ENCODE measurements around the gene PRKCB. TPM values are rescaled to one million over a fixed set of nuclear protein-coding genes. Genes with fewer than 3 reads are reported as not detected.

The PRKCB gene
- total and polyA plus RNA-seq, 8 donors: 13.5 to 74.3 (median 57.0) TPM

- no peak for DNase-seq
- TF ChIP-seq CTCF (IDR thresholded peaks at IDR 0.05): no peak
- no peak for ATAC-seq
- Histone ChIP-seq H3K9me3 (no peaks in the 10 kb centered on the region), H3K4me1 (peaks cover 0 to 31% of the 10 kb centered on the region in 2 donors), H3K27ac (peak overlapping the region in 1 of 2 donors; percentile 90), H3K4me3 (peak overlapping the region; percentile 28 to 69), H3K36me3 (no peaks in the 10 kb centered on the region), H3K27me3 (peaks cover 0 to 44% of the 10 kb centered on the region in 2 donors)
- intact Hi-C loops (cut with DNase I): no loop called here
Observed at GRCh38 chr16:23837553-23838308, 1.9 kb downstream of the PRKCB start.

DNA sequence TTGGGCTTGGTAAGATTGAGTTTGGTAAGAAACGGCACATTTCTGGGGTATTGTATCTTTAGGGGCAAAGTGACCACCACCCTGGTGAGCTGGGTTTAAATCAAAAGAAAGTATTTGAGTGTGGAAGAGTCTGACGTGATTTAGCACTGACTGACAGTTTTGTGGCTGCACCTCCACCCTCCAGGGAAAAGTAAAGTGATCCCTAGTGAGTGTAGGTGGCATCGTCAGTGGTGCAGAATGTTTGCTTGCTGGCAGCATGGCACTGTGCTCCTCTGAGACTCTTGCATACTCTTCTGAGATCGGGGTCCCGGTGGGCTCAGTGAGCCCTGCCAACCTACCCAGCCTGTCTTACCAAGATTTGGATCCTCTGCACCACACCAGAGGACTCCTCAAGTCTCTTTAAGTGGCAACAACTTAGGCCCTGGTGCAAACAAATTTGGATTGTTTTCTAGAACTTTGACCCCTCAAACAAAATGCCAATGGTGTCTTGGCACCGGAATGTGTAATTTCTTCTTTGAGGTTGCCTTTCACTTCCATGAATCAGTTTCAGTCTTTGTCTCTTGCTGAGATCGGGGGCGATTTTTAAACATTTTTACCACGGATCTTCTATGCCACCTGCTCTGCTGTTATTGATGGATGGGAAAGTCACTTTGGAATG is 2.8 kb downstream of the PRKCB start:
- DNase-seq: no peak
- no peak overlapping the region for H3K27ac ChIP-seq
- no peak for TF ChIP-seq CTCF (IDR thresholded peaks at IDR 0.05)
- no peaks in the 10 kb centered on the region for H3K9me3 ChIP-seq
- H3K36me3 ChIP-seq: no peaks in the 10 kb centered on the region
- H3K4me1 ChIP-seq: peaks cover 0 to 31% of the 10 kb centered on the region in 2 donors
- intact Hi-C loops (cut with DNase I): no loop called here
- H3K27me3 ChIP-seq: peaks cover 0 to 44% of the 10 kb centered on the region in 2 donors
- ATAC-seq: no peak
- no peak overlapping the region for H3K4me3 ChIP-seq

GRCh38 chr16:23840310-23840709 is 4.5 kb downstream of the PRKCB start:
- ATAC-seq: no peak
- H3K36me3 ChIP-seq: no peaks in the 10 kb centered on the region

DNA sequence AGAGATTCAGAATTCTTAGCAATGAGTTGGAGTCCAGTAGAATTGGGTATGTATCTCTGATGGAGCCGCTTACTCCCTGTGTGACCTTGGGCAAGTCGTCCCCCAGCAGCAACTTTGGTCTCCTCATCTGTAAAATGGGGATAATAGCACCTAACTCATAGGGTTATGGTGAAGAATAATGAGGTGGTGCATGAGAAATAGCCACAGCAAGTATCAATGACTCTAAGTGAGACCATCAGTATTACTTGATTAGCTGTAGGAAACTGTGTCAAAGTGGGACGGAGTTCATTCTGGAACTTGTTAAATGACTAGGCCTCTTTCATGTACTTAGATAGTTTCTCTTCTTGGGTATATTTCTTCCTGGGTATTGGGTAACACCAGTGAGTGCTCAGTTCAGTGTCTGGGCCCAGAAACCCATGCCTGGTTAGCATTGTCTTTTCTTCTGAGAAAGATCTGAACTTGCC is 6.4 kb downstream of the PRKCB start:
- ATAC-seq: no peak
- TF ChIP-seq CTCF (IDR thresholded peaks at IDR 0.05): no peak
- intact Hi-C loops (cut with DNase I): no loop called here

More at GRCh38 chr16:23840310-23840709, 4.5 kb downstream of the PRKCB start:
- no peak for DNase-seq
- Histone ChIP-seq H3K4me1 (peaks cover 0 to 31% of the 10 kb centered on the region in 2 donors), H3K27ac (no peak overlapping the region), H3K4me3 (no peak overlapping the region), H3K27me3 (peaks cover 0 to 27% of the 10 kb centered on the region in 2 donors), H3K9me3 (no peaks in the 10 kb centered on the region)
- intact Hi-C loops (cut with DNase I): no loop called here
- TF ChIP-seq CTCF (IDR thresholded peaks at IDR 0.05): no peak

GRCh38 chr16:23843143-23843542 is 7.4 kb downstream of the PRKCB start:
- H3K4me3 ChIP-seq: no peak overlapping the region
- DNase-seq (no peak), ATAC-seq (no peak)
- no peak overlapping the region for H3K27ac ChIP-seq
- no peak for TF ChIP-seq CTCF (IDR thresholded peaks at IDR 0.05)
- H3K4me1 ChIP-seq: peaks cover 0 to 20% of the 10 kb centered on the region in 2 donors
- H3K9me3 ChIP-seq: no peaks in the 10 kb centered on the region
- no peaks in the 10 kb centered on the region for H3K36me3 ChIP-seq
- H3K27me3 ChIP-seq: no peaks in the 10 kb centered on the region
- intact Hi-C loops (cut with DNase I): no loop called here

More for the DNA sequence above, 6.4 kb downstream of the PRKCB start:
- DNase-seq: no peak
- no peak overlapping the region for H3K27ac ChIP-seq
- peaks cover 0 to 28% of the 10 kb centered on the region in 2 donors for H3K4me1 ChIP-seq
- H3K27me3 ChIP-seq: peaks cover 0 to 9% of the 10 kb centered on the region in 2 donors
- H3K4me3 ChIP-seq: no peak overlapping the region
- H3K9me3 ChIP-seq: no peaks in the 10 kb centered on the region
- no peaks in the 10 kb centered on the region for H3K36me3 ChIP-seq
